ENCODE measurements around the gene SEZ6.

SEZ6 gene

GRCh38 chr17:28993645-28994426 is 12.0 kb downstream of the SEZ6 start:
- Histone ChIP-seq H3K27me3 (ENCODE audit: control insufficient read depth, insufficient read depth, low read length) (no peaks in the 10 kb centered on the region), H3K4me1 (ENCODE audit: control insufficient read depth, insufficient read depth, low read length) (no peaks in the 10 kb centered on the region), H3K9me3 (ENCODE audit: control insufficient read depth, low read length) (no peaks in the 10 kb centered on the region), H3K9ac (ENCODE audit: low read length) (no peak overlapping the region), H3K36me3 (ENCODE audit: control insufficient read depth, insufficient read depth, low read length) (no peaks in the 10 kb centered on the region), H3K4me3 (ENCODE audit: low read length) (no peak overlapping the region)

- Histone ChIP-seq H3K36me3 (ENCODE audit: control insufficient read depth, insufficient read depth, low read length) (no peaks in the 10 kb centered on the region), H3K9ac (ENCODE audit: low read length) (no peak overlapping the region), H3K27me3 (ENCODE audit: control insufficient read depth, insufficient read depth, low read length) (peaks cover 3% of the 10 kb centered on the region), H3K4me3 (ENCODE audit: low read length) (no peak overlapping the region), H3K4me1 (ENCODE audit: control insufficient read depth, insufficient read depth, low read length) (no peaks in the 10 kb centered on the region), H3K9me3 (ENCODE audit: control insufficient read depth, low read length) (no peaks in the 10 kb centered on the region)
These were observed 12.9 kb downstream of the SEZ6 start for GRCh38 chr17:28992625-28993600.

GRCh38 chr17:28992185-28992584 is 13.6 kb downstream of the SEZ6 start:
- H3K4me3 ChIP-seq (ENCODE audit: low read length): no peak overlapping the region
- no peaks in the 10 kb centered on the region for H3K4me1 ChIP-seq (ENCODE audit: control insufficient read depth, insufficient read depth, low read length)
- H3K36me3 ChIP-seq (ENCODE audit: control insufficient read depth, insufficient read depth, low read length): no peaks in the 10 kb centered on the region
- peaks cover 7% of the 10 kb centered on the region for H3K27me3 ChIP-seq (ENCODE audit: control insufficient read depth, insufficient read depth, low read length)
- no peak overlapping the region for H3K9ac ChIP-seq (ENCODE audit: low read length)
- H3K9me3 ChIP-seq (ENCODE audit: control insufficient read depth, low read length): no peaks in the 10 kb centered on the region

DNA sequence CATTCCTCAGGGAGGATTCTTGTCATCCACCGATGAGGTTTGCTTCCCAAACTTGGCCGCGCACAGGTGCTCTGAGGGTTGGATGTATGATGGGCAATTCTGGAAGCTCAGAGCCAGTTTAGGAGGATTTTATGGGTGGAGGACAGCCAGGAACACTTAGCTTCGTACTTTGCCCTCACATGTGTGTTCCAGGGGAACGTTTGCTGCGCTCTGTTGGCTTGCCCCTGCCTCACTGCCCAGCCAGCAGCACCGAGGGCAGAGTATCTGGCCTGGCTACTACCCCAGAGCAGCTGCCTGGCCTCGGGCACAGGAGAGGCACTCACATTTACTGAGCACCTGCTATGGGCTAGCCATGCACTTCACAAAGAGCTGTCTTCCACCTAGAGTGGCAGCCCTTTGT is 14.1 kb downstream of the SEZ6 start:
- Histone ChIP-seq H3K27me3 (ENCODE audit: control insufficient read depth, insufficient read depth, low read length) (peaks cover 10% of the 10 kb centered on the region), H3K36me3 (ENCODE audit: control insufficient read depth, insufficient read depth, low read length) (no peaks in the 10 kb centered on the region), H3K4me3 (ENCODE audit: low read length) (no peak overlapping the region), H3K9me3 (ENCODE audit: control insufficient read depth, low read length) (no peaks in the 10 kb centered on the region), H3K9ac (ENCODE audit: low read length) (no peak overlapping the region), H3K4me1 (ENCODE audit: control insufficient read depth, insufficient read depth, low read length) (no peaks in the 10 kb centered on the region)

DNA sequence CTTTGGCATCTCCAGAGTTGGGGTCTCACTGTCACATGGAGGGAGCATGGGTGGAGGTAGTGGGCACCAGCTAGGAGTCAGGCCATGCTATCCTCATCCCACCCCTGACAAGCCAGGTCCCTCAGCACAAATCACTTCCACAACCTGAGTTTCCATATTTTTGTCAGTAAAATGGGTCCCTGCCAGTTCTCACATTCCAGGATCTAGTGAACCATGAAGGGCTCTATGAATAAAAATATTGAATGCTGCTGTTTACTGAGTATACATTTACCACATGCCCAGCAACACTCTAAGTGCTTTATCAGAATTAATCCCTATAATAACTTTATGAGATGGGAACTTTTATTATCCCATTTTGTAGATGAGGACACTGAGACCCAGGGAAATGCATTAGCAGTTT is 16.8 kb downstream of the SEZ6 start:
- Histone ChIP-seq H3K4me1 (ENCODE audit: control insufficient read depth, insufficient read depth, low read length) (no peaks in the 10 kb centered on the region), H3K9me3 (ENCODE audit: control insufficient read depth, low read length) (no peaks in the 10 kb centered on the region), H3K4me3 (ENCODE audit: low read length) (no peak overlapping the region), H3K27me3 (ENCODE audit: control insufficient read depth, insufficient read depth, low read length) (peaks cover 32% of the 10 kb centered on the region), H3K9ac (ENCODE audit: low read length) (no peak overlapping the region), H3K36me3 (ENCODE audit: control insufficient read depth, insufficient read depth, low read length) (no peaks in the 10 kb centered on the region)

DNA sequence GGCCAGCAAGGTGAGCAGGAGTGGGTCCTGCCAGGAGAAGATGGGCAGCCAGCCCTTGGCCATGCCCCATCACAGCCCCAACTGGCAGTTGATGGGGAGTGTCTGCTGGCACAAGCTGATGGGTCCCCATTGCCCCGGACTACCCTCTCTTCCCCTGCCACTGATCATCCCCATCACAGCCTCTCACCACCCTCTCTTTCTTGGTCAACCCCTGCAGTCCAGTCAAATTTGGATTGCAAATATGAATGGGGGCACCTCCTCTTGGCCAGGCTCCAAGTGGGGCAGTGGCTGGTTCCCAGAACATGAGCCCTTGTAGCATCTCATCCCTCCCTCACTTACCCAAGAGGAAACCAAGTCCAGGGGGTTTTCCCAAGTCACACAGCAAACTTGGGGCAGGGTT is 17.4 kb downstream of the SEZ6 start:
- Histone ChIP-seq H3K9me3 (ENCODE audit: control insufficient read depth, low read length) (no peaks in the 10 kb centered on the region), H3K9ac (ENCODE audit: low read length) (no peak overlapping the region), H3K4me1 (ENCODE audit: control insufficient read depth, insufficient read depth, low read length) (no peaks in the 10 kb centered on the region), H3K36me3 (ENCODE audit: control insufficient read depth, insufficient read depth, low read length) (no peaks in the 10 kb centered on the region), H3K4me3 (ENCODE audit: low read length) (no peak overlapping the region), H3K27me3 (ENCODE audit: control insufficient read depth, insufficient read depth, low read length) (peaks cover 32% of the 10 kb centered on the region)

GRCh38 chr17:28986714-28987655 is 18.8 kb downstream of the SEZ6 start:
- Histone ChIP-seq H3K9ac (ENCODE audit: low read length) (no peak overlapping the region), H3K9me3 (ENCODE audit: control insufficient read depth, low read length) (no peaks in the 10 kb centered on the region), H3K27me3 (ENCODE audit: control insufficient read depth, insufficient read depth, low read length) (peaks cover 32% of the 10 kb centered on the region), H3K36me3 (ENCODE audit: control insufficient read depth, insufficient read depth, low read length) (no peaks in the 10 kb centered on the region), H3K4me3 (ENCODE audit: low read length) (no peak overlapping the region), H3K4me1 (ENCODE audit: control insufficient read depth, insufficient read depth, low read length) (no peaks in the 10 kb centered on the region)

DNA sequence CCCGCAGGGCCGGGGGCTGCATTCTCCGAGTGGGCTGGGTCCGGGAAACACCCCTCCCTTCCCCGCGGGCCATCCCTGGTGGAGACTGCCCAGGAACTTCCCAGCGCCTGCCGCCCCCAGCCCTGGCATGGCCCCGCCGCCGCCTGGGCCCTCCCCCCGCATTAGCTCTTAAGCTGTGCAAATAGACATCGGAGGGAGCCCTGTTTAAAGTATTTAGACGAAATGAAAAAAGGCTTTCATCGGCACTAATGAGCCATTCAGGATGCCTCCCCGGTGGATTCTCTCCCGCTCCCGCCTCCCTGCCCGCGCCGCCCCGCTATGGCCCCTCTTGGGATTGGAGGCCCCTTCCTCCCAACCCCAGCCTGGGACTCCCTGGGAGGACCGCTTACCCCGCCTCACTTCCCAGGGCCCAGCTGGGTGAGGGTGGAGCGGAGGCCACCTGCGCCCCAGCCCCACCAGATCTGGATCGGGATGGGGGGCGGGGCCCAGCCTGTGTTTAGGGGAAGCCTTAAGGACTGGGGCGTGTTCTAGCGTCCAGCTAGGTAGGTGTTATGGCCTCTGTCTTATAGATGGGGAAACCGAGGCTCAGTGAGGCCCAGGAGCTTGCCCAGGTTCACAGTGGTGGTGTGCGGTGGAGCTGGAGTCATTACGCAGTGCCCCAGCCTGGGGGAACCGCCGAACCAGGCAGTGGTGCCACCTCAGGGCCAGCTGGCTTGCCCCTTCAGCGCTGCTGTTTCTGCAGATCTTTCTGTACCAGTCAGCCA is 19.7 kb downstream of the SEZ6 start:
- no peaks in the 10 kb centered on the region for H3K36me3 ChIP-seq (ENCODE audit: control insufficient read depth, insufficient read depth, low read length)
- no peak overlapping the region for H3K9ac ChIP-seq (ENCODE audit: low read length)
- peaks cover 32% of the 10 kb centered on the region for H3K27me3 ChIP-seq (ENCODE audit: control insufficient read depth, insufficient read depth, low read length)
- H3K4me1 ChIP-seq (ENCODE audit: control insufficient read depth, insufficient read depth, low read length): no peaks in the 10 kb centered on the region
- H3K4me3 ChIP-seq (ENCODE audit: low read length): no peak overlapping the region
- no peaks in the 10 kb centered on the region for H3K9me3 ChIP-seq (ENCODE audit: control insufficient read depth, low read length)

DNA sequence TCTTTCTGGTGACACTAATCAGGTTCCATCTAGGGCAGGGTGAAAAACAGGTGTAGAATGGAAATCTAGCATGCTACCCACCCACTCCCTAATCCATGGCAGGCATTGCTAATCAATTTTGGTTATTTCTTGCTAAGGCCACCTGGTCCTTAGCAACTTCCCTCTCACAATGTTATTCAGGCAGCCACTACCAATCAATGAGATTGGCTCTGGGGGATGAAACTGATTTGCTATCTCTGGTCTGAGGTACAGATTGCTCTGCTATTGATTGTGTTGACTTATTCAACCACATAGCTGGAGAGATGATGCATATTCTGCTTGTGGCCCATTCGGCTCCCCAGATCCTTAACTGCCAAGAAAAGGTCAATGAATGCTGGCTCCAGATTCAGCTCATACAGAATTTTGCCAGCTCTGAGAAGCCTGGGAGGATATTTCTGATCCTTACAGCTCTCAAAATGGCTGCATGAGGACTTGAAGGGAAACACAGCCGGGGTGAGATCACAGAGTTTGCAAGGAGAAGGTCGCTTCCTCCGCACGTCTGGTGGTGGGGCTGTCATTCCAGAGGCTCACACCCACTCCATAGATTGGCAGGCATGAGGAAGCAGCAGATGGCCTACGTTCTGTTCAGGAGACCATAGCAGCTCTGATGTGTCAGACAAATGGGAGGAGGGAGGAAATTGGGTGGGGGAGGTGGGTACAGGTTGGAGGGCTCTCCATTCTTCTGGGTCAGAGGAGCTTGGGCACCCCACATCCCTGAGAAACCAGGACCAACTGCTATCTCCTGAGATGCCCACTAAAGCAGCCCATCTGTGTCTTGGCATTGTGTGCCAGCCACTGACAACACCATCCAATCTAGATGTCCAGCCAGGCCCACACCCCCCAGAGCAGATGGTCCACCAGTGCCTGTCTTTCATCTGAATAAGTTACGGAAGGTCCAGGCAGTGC is 22.3 kb downstream of the SEZ6 start:
- no peaks in the 10 kb centered on the region for H3K9me3 ChIP-seq (ENCODE audit: control insufficient read depth, low read length)
- H3K36me3 ChIP-seq (ENCODE audit: control insufficient read depth, insufficient read depth, low read length): no peaks in the 10 kb centered on the region
- peaks cover 32% of the 10 kb centered on the region for H3K27me3 ChIP-seq (ENCODE audit: control insufficient read depth, insufficient read depth, low read length)
- H3K9ac ChIP-seq (ENCODE audit: low read length): no peak overlapping the region
- no peak overlapping the region for H3K4me3 ChIP-seq (ENCODE audit: low read length)
- no peaks in the 10 kb centered on the region for H3K4me1 ChIP-seq (ENCODE audit: control insufficient read depth, insufficient read depth, low read length)

GRCh38 chr17:28982131-28982793 is 23.6 kb downstream of the SEZ6 start:
- Histone ChIP-seq H3K27me3 (ENCODE audit: control insufficient read depth, insufficient read depth, low read length) (peaks cover 26% of the 10 kb centered on the region), H3K4me3 (ENCODE audit: low read length) (no peak overlapping the region), H3K4me1 (ENCODE audit: control insufficient read depth, insufficient read depth, low read length) (no peaks in the 10 kb centered on the region), H3K9ac (ENCODE audit: low read length) (no peak overlapping the region), H3K9me3 (ENCODE audit: control insufficient read depth, low read length) (no peaks in the 10 kb centered on the region), H3K36me3 (ENCODE audit: control insufficient read depth, insufficient read depth, low read length) (no peaks in the 10 kb centered on the region)

Measured in mucosa of stomach (tissue), 1 donor.